Measurements from ENCODE around the gene MRPL32.
A peak's percentile ranks its signal among the peaks of the same experiment; 100 is the strongest.

Gene MRPL32

DNA sequence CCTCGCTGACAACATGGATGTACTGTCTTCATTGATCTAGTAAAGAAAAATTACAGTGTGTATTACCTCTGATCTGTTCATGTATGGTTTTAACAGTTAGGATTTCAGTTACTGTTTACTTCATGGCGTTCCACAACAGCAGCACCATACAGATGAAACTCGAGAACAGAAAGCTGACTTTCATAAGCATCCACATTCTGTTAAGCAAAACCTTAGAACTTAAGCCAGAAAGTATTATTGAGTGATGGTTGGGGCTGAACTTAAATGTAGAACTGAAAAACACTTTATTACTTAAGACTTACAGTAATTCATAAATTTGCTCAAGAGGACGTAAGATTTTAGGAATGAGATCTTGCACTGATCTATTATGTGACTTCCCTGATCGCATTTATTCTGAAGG lies 3.7 kb downstream of the MRPL32 start:
- DNase-seq (ENCODE audit: low read depth) = no peak
- TF ChIP-seq MYC (IDR thresholded peaks at IDR 0.05; ENCODE audit: low read depth, low read length) = no peak
- TF ChIP-seq POLR2A (IDR thresholded peaks at IDR 0.05; ENCODE audit: extremely low read depth, insufficient read length) = no peak
- TF ChIP-seq CTCF (IDR thresholded peaks at IDR 0.05; ENCODE audit: low read depth, low read length) = no peak
- TF ChIP-seq, protein P1, sequence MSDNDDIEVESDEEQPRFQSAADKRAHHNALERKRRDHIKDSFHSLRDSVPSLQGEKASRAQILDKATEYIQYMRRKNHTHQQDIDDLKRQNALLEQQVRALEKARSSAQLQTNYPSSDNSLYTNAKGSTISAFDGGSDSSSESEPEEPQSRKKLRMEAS (IDR thresholded peaks at IDR 0.05; ENCODE audit: low read depth, low read length) = no peak
- H3K4me3 ChIP-seq (ENCODE audit: low read depth, low read length) = no peak overlapping the region

DNA sequence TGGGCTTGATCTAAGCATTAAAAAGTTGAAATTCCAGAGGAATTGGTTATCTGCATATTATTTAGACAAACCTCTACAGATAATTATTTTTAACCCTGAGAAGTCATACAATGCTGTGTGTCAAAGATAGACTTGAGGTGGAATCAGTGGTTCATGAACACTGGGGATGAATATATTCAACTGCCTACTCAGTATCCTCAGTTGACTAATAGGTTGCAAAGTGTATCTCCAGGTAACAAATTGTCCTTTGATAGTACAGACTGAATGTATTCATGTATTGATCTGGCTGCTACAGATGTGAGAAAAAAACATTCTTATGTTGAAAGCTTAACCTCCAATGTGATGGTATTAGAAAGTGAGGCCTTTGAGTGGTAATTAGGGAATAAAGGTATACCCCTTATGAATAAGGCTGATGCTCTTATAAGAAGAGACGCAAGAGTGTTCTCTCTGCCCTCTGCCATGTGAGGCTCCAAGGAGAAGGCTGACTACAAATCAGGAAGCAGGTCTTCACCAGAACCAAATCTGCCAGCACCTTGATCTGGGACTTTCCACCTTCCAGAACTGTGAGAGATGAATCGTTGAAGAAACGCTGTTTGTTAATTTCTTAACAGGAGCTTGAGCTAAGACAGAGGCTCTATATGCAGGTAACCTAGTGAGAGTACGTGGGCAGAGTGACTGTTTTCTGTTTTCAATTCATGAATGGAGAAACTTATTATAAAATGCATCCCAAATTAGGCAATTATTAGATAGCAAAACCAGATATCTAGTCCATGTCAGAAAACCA lies 7.5 kb downstream of the MRPL32 start:
- TF ChIP-seq POLR2A (IDR thresholded peaks at IDR 0.05; ENCODE audit: extremely low read depth, insufficient read length) = no peak
- TF ChIP-seq, protein P1 (IDR thresholded peaks at IDR 0.05; ENCODE audit: low read depth, low read length) = no peak
- TF ChIP-seq CTCF (IDR thresholded peaks at IDR 0.05; ENCODE audit: low read depth, low read length) = no peak
- no peak for TF ChIP-seq MYC (IDR thresholded peaks at IDR 0.05; ENCODE audit: low read depth, low read length)
- no peak for DNase-seq (ENCODE audit: low read depth)
- H3K4me3 ChIP-seq (ENCODE audit: low read depth, low read length) = no peak overlapping the region

DNA sequence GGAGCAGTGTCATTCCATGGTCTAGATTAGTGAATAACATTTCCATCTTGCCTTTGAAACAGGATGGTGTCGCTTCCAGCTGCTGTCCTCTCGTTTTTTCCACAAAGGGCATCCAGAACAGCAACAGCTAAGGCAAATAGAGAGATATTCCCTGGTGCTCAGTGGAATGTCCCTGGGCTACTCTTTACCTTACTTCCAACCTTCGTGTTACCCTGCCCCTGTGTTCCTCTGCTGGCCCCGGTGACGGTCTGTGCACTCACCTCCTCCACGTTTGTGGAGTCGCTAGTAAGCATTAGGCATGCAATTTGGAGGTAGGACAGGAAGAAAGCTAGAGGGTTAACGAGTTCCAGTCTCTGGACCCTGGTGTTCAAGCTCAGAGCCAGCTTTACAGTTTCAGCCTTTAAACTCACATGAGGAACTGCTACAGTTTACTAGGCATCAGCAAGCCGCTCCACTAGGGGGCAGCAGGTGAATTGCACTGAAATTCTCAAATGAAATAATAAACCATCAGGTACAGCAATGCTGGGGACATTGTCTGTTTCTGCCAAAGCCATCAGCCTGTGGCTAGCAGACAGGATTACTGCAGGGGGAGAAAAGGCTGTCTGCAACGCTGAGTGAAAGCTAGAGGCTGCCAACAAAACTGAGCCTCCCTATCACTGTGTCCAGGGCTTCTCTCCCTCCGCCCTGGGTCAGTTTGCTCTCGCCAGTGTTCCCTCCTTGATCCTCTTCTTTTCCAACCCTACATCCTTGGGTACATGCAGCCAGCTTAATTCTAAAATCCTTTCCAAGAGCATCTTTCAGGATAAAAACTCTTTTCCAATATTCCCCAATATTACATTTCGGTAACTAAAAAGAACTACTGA lies 9.0 kb downstream of the MRPL32 start:
- H3K4me3 ChIP-seq (ENCODE audit: low read depth, low read length) = no peak overlapping the region
- peak; percentile 82 for DNase-seq (ENCODE audit: low read depth)
- TF ChIP-seq POLR2A (IDR thresholded peaks at IDR 0.05; ENCODE audit: extremely low read depth, insufficient read length) (no peak), CTCF (IDR thresholded peaks at IDR 0.05; ENCODE audit: low read depth, low read length) (peak; percentile 96), MYC (IDR thresholded peaks at IDR 0.05; ENCODE audit: low read depth, low read length) (peak; percentile 35; the same call in 1 of the 2 replicates)
- TF ChIP-seq, protein P1 (IDR thresholded peaks at IDR 0.05; ENCODE audit: low read depth, low read length) = peak; percentile 47; the same call in 1 of the 2 replicates

- H3K4me3 ChIP-seq (ENCODE audit: low read depth, low read length) = no peak overlapping the region
- TF ChIP-seq POLR2A (IDR thresholded peaks at IDR 0.05; ENCODE audit: extremely low read depth, insufficient read length) = no peak
- TF ChIP-seq MYC (IDR thresholded peaks at IDR 0.05; ENCODE audit: low read depth, low read length) = no peak
- no peak for TF ChIP-seq CTCF (IDR thresholded peaks at IDR 0.05; ENCODE audit: low read depth, low read length)
- TF ChIP-seq, protein P1 (IDR thresholded peaks at IDR 0.05; ENCODE audit: low read depth, low read length) = no peak
- DNase-seq (ENCODE audit: low read depth) = no peak
Observed at GRCh38 chr7:42945821-42946626, 13.8 kb downstream of the MRPL32 start.

DNA sequence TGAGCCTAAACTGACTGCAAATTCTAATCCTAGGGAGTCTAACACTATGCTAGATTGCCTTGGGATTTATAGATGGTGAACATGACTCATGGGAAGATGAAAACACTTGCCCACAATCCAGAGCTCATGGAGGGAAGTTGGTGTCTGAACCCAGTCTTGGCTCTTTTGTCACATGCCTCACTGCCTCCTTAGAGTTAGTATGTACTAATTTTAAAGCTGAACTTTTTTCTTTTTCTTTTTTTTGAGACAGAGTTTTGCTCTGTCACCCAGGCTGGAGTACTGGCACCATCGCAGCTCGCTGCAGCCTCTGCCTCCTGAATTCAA lies 14.4 kb downstream of the MRPL32 start:
- no peak for DNase-seq (ENCODE audit: low read depth)
- TF ChIP-seq, protein P1 (IDR thresholded peaks at IDR 0.05; ENCODE audit: low read depth, low read length) = no peak
- TF ChIP-seq POLR2A (IDR thresholded peaks at IDR 0.05; ENCODE audit: extremely low read depth, insufficient read length) = no peak
- no peak for TF ChIP-seq CTCF (IDR thresholded peaks at IDR 0.05; ENCODE audit: low read depth, low read length)
- TF ChIP-seq MYC (IDR thresholded peaks at IDR 0.05; ENCODE audit: low read depth, low read length) = no peak
- no peak overlapping the region for H3K4me3 ChIP-seq (ENCODE audit: low read depth, low read length)

Data from NB4 (cell line).